Amygdala (tissue), 56 donors: Measurements from ENCODE around the gene SLC35F3.
"Not testable (repeated sequence)": the region's sequence is repeated elsewhere in the genome, so short reads cannot be mapped to it uniquely, and the experiment has no call there.

Experiments used
- DNase-seq, 56 donors: peaks; one replicate each; lab custom pipeline; 2025; lab: John Stamatoyannopoulos, UW

The SLC35F3 gene

GRCh38 chr1:234134878-234135277, 230.4 kb downstream of the SLC35F3 start:
- no peak for DNase-seq

GRCh38 chr1:234135501-234135900, 231.0 kb downstream of the SLC35F3 start:
- no peak for DNase-seq

- no peak for DNase-seq
Measured at GRCh38 chr1:234136073-234136472, 231.6 kb downstream of the SLC35F3 start.

- DNase-seq: no peak
Measured at GRCh38 chr1:234139966-234140365, 235.5 kb downstream of the SLC35F3 start.

- no peak for DNase-seq
Measured at GRCh38 chr1:234140388-234140787, 235.9 kb downstream of the SLC35F3 start.

- DNase-seq: no peak
Measured at GRCh38 chr1:234141006-234141405, 236.5 kb downstream of the SLC35F3 start.

- DNase-seq: no peak
Measured at GRCh38 chr1:234143681-234144080, 239.2 kb downstream of the SLC35F3 start.

- DNase-seq: no peak
Measured at GRCh38 chr1:234144901-234145300, 240.4 kb downstream of the SLC35F3 start.

- DNase-seq: no peak
Measured at GRCh38 chr1:234148350-234148749, 243.9 kb downstream of the SLC35F3 start.

GRCh38 chr1:234148816-234149215, 244.3 kb downstream of the SLC35F3 start:
- DNase-seq: no peak

- peak in 2 of 56 donors; percentile 2 to 14 for DNase-seq
Measured at GRCh38 chr1:234149217-234149616, 244.7 kb downstream of the SLC35F3 start.

- no peak for DNase-seq
Measured at GRCh38 chr1:234150892-234151291, 246.4 kb downstream of the SLC35F3 start.

GRCh38 chr1:234152344-234152743, 247.9 kb downstream of the SLC35F3 start:
- DNase-seq: not testable (repeated sequence)

- peak in 3 of 56 donors; percentile 9 to 23 (median 14) for DNase-seq
Measured at GRCh38 chr1:234154320-234155251, 250.1 kb downstream of the SLC35F3 start.

- no peak for DNase-seq
Measured at GRCh38 chr1:234162661-234163060, 258.2 kb downstream of the SLC35F3 start.

- no peak for DNase-seq
Measured at GRCh38 chr1:234163267-234163919, 258.9 kb downstream of the SLC35F3 start.

- no peak for DNase-seq
Measured at GRCh38 chr1:234164098-234164709, 259.7 kb downstream of the SLC35F3 start.

GRCh38 chr1:234168061-234168724, 263.7 kb downstream of the SLC35F3 start:
- DNase-seq: no peak

- DNase-seq: no peak
Measured at GRCh38 chr1:234169161-234169849, 264.8 kb downstream of the SLC35F3 start.

GRCh38 chr1:234170067-234170466, 265.6 kb downstream of the SLC35F3 start:
- DNase-seq: no peak
